WTC11 (cell line): ENCODE data around the gene RAB7A.

Experiments
- EMX1 ChIP-seq: fragments of 250-450 bp; sonication (Bioruptor Pico); IDR thresholded peaks from 2 replicates; pipeline ENCODE4 v1.8.0; 2021; ENCODE audit warnings: mild to moderate bottlenecking
- JUN ChIP-seq: sonication (generic); formaldehyde crosslinking; IDR thresholded peaks from 2 replicates; pipeline ENCODE4 v1.8.0; 2023; ENCODE audit warnings: mild to moderate bottlenecking, missing genetic modification reagents
- MYBL2 ChIP-seq: sonication (generic); formaldehyde crosslinking; IDR thresholded peaks from 2 replicates; pipeline ENCODE4 v1.8.1; 2023; ENCODE audit warnings: mild to moderate bottlenecking, moderate library complexity, missing genetic modification reagents
- NFE2L1 ChIP-seq: sonication (generic); formaldehyde crosslinking; IDR thresholded peaks from 2 replicates; pipeline ENCODE4 v1.8.1; 2023; ENCODE audit warnings: missing genetic modification reagents
- NR1H2 ChIP-seq: sonication (generic); formaldehyde crosslinking; IDR thresholded peaks from 2 replicates; pipeline ENCODE4 v1.9.0; 2021; ENCODE audit warnings: mild to moderate bottlenecking, moderate library complexity, missing genetic modification reagents
- NR3C1 ChIP-seq: sonication (generic); formaldehyde crosslinking; conservative IDR thresholded peaks from 2 replicates; pipeline ENCODE4 v1.8.1; 2023; ENCODE audit warnings: low read depth, mild to moderate bottlenecking, missing genetic modification reagents
- TP53 ChIP-seq: sonication (generic); formaldehyde crosslinking; IDR thresholded peaks from 2 replicates; pipeline ENCODE4 v1.8.1; 2023; ENCODE audit warnings: mild to moderate bottlenecking, missing genetic modification reagents
- TF ChIP-seq, protein P1 (sequence below): fragments of 200-600 bp; IDR thresholded peaks from 2 replicates; pipeline ENCODE4 v1.8.0; 2022; ENCODE audit warnings: antibody characterized with exemption
- TF ChIP-seq, protein P2 (sequence below): sonication (generic); formaldehyde crosslinking; IDR thresholded peaks from 2 replicates; pipeline ENCODE4 v1.8.1; 2023; ENCODE audit warnings: mild to moderate bottlenecking, missing genetic modification reagents, moderate library complexity
- TF ChIP-seq, protein P3 (sequence below): sonication (generic); formaldehyde crosslinking; conservative IDR thresholded peaks from 2 replicates; pipeline ENCODE4 v1.8.1; 2023; ENCODE audit warnings: mild to moderate bottlenecking, low read depth, missing genetic modification reagents, moderate library complexity

DNA sequence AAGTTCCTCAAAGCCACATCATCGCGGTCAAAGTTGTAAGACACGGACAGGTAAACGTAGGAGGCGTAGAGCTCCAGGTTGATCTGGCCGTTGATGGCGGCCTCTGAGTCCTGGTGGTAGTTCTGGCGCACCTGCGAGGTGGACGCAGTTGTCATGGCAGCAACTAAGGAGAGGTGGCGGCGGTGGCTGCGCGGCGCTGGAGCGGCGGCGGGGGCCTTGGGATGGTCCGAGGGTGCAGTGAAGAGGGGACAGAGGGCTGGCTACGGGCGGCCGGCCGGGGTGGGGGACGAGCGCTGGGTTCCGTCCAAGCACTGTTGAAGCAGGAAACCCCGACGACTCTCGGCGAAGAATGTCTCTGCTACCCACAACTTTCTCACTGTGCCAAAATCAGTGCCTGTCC, 38.9 kb downstream of the RAB7A start:
- TF ChIP-seq, protein P1, sequence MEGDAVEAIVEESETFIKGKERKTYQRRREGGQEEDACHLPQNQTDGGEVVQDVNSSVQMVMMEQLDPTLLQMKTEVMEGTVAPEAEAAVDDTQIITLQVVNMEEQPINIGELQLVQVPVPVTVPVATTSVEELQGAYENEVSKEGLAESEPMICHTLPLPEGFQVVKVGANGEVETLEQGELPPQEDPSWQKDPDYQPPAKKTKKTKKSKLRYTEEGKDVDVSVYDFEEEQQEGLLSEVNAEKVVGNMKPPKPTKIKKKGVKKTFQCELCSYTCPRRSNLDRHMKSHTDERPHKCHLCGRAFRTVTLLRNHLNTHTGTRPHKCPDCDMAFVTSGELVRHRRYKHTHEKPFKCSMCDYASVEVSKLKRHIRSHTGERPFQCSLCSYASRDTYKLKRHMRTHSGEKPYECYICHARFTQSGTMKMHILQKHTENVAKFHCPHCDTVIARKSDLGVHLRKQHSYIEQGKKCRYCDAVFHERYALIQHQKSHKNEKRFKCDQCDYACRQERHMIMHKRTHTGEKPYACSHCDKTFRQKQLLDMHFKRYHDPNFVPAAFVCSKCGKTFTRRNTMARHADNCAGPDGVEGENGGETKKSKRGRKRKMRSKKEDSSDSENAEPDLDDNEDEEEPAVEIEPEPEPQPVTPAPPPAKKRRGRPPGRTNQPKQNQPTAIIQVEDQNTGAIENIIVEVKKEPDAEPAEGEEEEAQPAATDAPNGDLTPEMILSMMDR: no peak
- no peak for TF ChIP-seq EMX1
- TF ChIP-seq NR3C1: no peak
- no peak for TF ChIP-seq NFE2L1 (CRISPR knock-in tag)
- TF ChIP-seq, protein P2, sequence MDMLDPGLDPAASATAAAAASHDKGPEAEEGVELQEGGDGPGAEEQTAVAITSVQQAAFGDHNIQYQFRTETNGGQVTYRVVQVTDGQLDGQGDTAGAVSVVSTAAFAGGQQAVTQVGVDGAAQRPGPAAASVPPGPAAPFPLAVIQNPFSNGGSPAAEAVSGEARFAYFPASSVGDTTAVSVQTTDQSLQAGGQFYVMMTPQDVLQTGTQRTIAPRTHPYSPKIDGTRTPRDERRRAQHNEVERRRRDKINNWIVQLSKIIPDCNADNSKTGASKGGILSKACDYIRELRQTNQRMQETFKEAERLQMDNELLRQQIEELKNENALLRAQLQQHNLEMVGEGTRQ (CRISPR knock-in tag): no peak
- TF ChIP-seq MYBL2 (CRISPR knock-in tag): no peak
- no peak for TF ChIP-seq NR1H2 (CRISPR knock-in tag)
- TF ChIP-seq, protein P3, sequence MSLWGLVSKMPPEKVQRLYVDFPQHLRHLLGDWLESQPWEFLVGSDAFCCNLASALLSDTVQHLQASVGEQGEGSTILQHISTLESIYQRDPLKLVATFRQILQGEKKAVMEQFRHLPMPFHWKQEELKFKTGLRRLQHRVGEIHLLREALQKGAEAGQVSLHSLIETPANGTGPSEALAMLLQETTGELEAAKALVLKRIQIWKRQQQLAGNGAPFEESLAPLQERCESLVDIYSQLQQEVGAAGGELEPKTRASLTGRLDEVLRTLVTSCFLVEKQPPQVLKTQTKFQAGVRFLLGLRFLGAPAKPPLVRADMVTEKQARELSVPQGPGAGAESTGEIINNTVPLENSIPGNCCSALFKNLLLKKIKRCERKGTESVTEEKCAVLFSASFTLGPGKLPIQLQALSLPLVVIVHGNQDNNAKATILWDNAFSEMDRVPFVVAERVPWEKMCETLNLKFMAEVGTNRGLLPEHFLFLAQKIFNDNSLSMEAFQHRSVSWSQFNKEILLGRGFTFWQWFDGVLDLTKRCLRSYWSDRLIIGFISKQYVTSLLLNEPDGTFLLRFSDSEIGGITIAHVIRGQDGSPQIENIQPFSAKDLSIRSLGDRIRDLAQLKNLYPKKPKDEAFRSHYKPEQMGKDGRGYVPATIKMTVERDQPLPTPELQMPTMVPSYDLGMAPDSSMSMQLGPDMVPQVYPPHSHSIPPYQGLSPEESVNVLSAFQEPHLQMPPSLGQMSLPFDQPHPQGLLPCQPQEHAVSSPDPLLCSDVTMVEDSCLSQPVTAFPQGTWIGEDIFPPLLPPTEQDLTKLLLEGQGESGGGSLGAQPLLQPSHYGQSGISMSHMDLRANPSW: no peak
- TF ChIP-seq TP53: no peak
- TF ChIP-seq JUN (CRISPR knock-in tag): no peak
